Fibroblast of lung (primary cell): Measurements from ENCODE around the gene FKBP1A.

ENCODE experiments used
- EZH2 ChIP-seq: IDR thresholded peaks from 2 replicates; pipeline ENCODE4 v1.5.1; 2012; ENCODE audit warnings: low read length, control low read depth, mild to moderate bottlenecking; ENCODE audit errors: missing control alignments
- TF ChIP-seq, protein P1 (sequence below), 2 donors: IDR thresholded peaks in 1 of 2; conservative IDR thresholded peaks in 1 of 2; 1 replicate in 1 of 2; 2 replicates in 1 of 2; pipeline ENCODE4 v1.5.1; 2011 to 2012; ENCODE audit warnings: low read length in 2 of 2, control low read depth in 1 of 2, inconsistent platforms in 1 of 2, low read depth in 1 of 2, mild to moderate bottlenecking in 1 of 2

DNA sequence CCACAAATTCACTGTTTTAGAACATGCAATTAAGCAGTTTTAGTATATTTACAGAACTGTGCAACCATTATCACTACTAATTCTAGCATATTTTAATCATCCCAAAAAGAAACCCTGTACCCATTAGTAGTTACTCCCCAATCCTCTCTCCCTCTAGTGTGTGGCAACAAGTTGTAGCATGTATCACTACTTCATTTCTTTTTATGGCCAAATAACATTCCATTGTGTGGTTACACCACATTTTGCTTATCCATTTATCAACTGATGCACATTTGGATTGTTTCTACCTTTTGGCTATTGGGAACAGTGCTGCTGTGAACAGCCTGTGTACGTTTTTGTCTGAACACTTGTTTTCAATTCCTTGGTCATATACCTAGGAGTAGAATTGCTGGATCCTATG is 31.5 kb upstream of the FKBP1A start:
- TF ChIP-seq, protein P1, sequence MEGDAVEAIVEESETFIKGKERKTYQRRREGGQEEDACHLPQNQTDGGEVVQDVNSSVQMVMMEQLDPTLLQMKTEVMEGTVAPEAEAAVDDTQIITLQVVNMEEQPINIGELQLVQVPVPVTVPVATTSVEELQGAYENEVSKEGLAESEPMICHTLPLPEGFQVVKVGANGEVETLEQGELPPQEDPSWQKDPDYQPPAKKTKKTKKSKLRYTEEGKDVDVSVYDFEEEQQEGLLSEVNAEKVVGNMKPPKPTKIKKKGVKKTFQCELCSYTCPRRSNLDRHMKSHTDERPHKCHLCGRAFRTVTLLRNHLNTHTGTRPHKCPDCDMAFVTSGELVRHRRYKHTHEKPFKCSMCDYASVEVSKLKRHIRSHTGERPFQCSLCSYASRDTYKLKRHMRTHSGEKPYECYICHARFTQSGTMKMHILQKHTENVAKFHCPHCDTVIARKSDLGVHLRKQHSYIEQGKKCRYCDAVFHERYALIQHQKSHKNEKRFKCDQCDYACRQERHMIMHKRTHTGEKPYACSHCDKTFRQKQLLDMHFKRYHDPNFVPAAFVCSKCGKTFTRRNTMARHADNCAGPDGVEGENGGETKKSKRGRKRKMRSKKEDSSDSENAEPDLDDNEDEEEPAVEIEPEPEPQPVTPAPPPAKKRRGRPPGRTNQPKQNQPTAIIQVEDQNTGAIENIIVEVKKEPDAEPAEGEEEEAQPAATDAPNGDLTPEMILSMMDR (conservative IDR thresholded peaks at IDR 0.05 in 1 of 2, IDR thresholded peaks at IDR 0.05 in 1 of 2; ENCODE audit: low read depth in 1 of 2, low read length in 2 of 2) = no peak
- no peak for TF ChIP-seq EZH2
